SK-N-SH treated with all-trans-retinoic acid at 6 μM for 48 hours (cell line): Measurements from ENCODE around the gene KRT7.

ENCODE experiments used
- ATAC-seq: fragments of 200-7000 bp; cut with Tn5 transposase; 3 replicates; pipeline ENCODE4 v1.9.1; 2020; ENCODE audit warnings: mild to moderate bottlenecking, moderate library complexity
- ARNTL ChIP-seq: fragments of 450-650 bp; formaldehyde crosslinking; IDR thresholded peaks from 2 replicates; pipeline ENCODE4 v1.5.0; 2020; ENCODE audit warnings: low read depth, mild to moderate bottlenecking, moderate library complexity, borderline replicate concordance
- BACH2 ChIP-seq: fragments of 250-450 bp; sonication (Bioruptor Pico); IDR thresholded peaks from 2 replicates; pipeline ENCODE4 v1.9.0; 2021; ENCODE audit warnings: mild to moderate bottlenecking, borderline replicate concordance
- CREB5 ChIP-seq: fragments of 250-450 bp; sonication (Bioruptor Pico); IDR thresholded peaks from 2 replicates; pipeline ENCODE4 v1.5.1; 2020; ENCODE audit warnings: low read depth, mild to moderate bottlenecking, moderate library complexity
- CSRNP3 ChIP-seq: fragments of 250-450 bp; sonication (Bioruptor Pico); IDR thresholded peaks from 2 replicates; pipeline ENCODE4 v1.5.1; 2021; ENCODE audit warnings: mild to moderate bottlenecking, moderate library complexity
- ESRRG ChIP-seq: fragments of 250-450 bp; sonication (Bioruptor Pico); IDR thresholded peaks from 2 replicates; pipeline ENCODE4 v1.6.1; 2021; ENCODE audit warnings: mild to moderate bottlenecking
- GLIS3 ChIP-seq: fragments of 250-450 bp; sonication (Bioruptor Pico); IDR thresholded peaks from 2 replicates; pipeline ENCODE4 v1.5.0; 2020; ENCODE audit warnings: mild to moderate bottlenecking, moderate library complexity
- ISL1 ChIP-seq: fragments of 250-450 bp; sonication (Bioruptor Pico); IDR thresholded peaks from 2 replicates; pipeline ENCODE4 v2.1.2; 2022; ENCODE audit warnings: mild to moderate bottlenecking, moderate library complexity
- OSR1 ChIP-seq: fragments of 250-450 bp; sonication (Bioruptor Pico); IDR thresholded peaks from 2 replicates; pipeline ENCODE4 v1.8.0; 2022; ENCODE audit warnings: moderate library complexity, mild to moderate bottlenecking, inconsistent platforms
- PATZ1 ChIP-seq: fragments of 250-450 bp; sonication (Bioruptor Pico); IDR thresholded peaks from 2 replicates; pipeline ENCODE4 v1.8.0; 2020; ENCODE audit warnings: mild to moderate bottlenecking, moderate library complexity, borderline replicate concordance
- POU6F1 ChIP-seq: fragments of 250-450 bp; sonication (Bioruptor Pico); IDR thresholded peaks from 2 replicates; pipeline ENCODE4 v1.8.0; 2021; ENCODE audit warnings: low read depth, mild to moderate bottlenecking, moderate library complexity, borderline replicate concordance
- PPARA ChIP-seq: fragments of 250-450 bp; sonication (Bioruptor Pico); IDR thresholded peaks from 2 replicates; pipeline ENCODE4 v1.5.0; 2020; ENCODE audit warnings: mild to moderate bottlenecking, borderline replicate concordance
- RARB ChIP-seq: fragments of 250-450 bp; sonication (Bioruptor Pico); IDR thresholded peaks from 2 replicates; pipeline ENCODE4 v1.8.0; 2021; ENCODE audit warnings: mild to moderate bottlenecking, moderate library complexity
- SNAI2 ChIP-seq: fragments of 250-450 bp; sonication (Bioruptor Pico); IDR thresholded peaks from 2 replicates; pipeline ENCODE4 v1.5.0; 2020; ENCODE audit warnings: mild to moderate bottlenecking, moderate library complexity
- TOX ChIP-seq: fragments of 250-450 bp; sonication (Bioruptor Pico); IDR thresholded peaks from 2 replicates; pipeline ENCODE4 v1.8.0; 2021; ENCODE audit warnings: mild to moderate bottlenecking, moderate library complexity, borderline replicate concordance
- TSHZ2 ChIP-seq: fragments of 250-450 bp; sonication (Bioruptor Pico); IDR thresholded peaks from 2 replicates; pipeline ENCODE4 v1.5.0; 2020; ENCODE audit warnings: mild to moderate bottlenecking, moderate library complexity
- ZC3H10 ChIP-seq: fragments of 250-450 bp; sonication (Bioruptor Pico); IDR thresholded peaks from 2 replicates; pipeline ENCODE4 v1.5.1; 2021; ENCODE audit warnings: mild to moderate bottlenecking, moderate library complexity
- ZFP30 ChIP-seq: fragments of 450-650 bp; formaldehyde crosslinking; IDR thresholded peaks from 2 replicates; pipeline ENCODE4 v1.5.0; 2022; ENCODE audit warnings: mild to moderate bottlenecking, moderate library complexity
- ZNF565 ChIP-seq: fragments of 450-650 bp; formaldehyde crosslinking; conservative IDR thresholded peaks from 2 replicates; pipeline ENCODE4 v1.5.0; 2020; ENCODE audit warnings: low read depth, mild to moderate bottlenecking, moderate library complexity
- ZNF70 ChIP-seq: fragments of 450-650 bp; formaldehyde crosslinking; IDR thresholded peaks from 2 replicates; pipeline ENCODE4 v1.5.0; 2020; ENCODE audit warnings: mild to moderate bottlenecking, moderate library complexity
- ZNF8 ChIP-seq: fragments of 450-650 bp; formaldehyde crosslinking; IDR thresholded peaks from 2 replicates; pipeline ENCODE4 v1.5.0; 2020; ENCODE audit warnings: mild to moderate bottlenecking, moderate library complexity

KRT7 gene

GRCh38 chr12:52220477-52220876, 12.6 kb upstream of the KRT7 start:
- ATAC-seq, result no peak

GRCh38 chr12:52221070-52221781, 11.8 kb upstream of the KRT7 start:
- no peak for ATAC-seq
- TF ChIP-seq GLIS3 (CRISPR knock-in tag) (no peak), ZNF565 (CRISPR knock-in tag) (no peak), TSHZ2 (CRISPR knock-in tag) (no peak), RARB (CRISPR knock-in tag) (no peak), SNAI2 (no peak), PATZ1 (CRISPR knock-in tag) (no peak), ZFP30 (CRISPR knock-in tag) (no peak), ZC3H10 (CRISPR knock-in tag) (no peak), TOX (CRISPR knock-in tag) (no peak), PPARA (CRISPR knock-in tag) (no peak), POU6F1 (CRISPR knock-in tag) (no peak), BACH2 (CRISPR knock-in tag) (no peak), CREB5 (CRISPR knock-in tag) (no peak), ARNTL (no peak), CSRNP3 (CRISPR knock-in tag) (no peak), OSR1 (CRISPR knock-in tag) (no peak), ZNF70 (CRISPR knock-in tag) (no peak), ZNF8 (CRISPR knock-in tag) (no peak), ISL1 (CRISPR knock-in tag) (no peak), ESRRG (CRISPR knock-in tag) (no peak)

More at GRCh38 chr12:52220477-52220876, 12.6 kb upstream of the KRT7 start:
- TF ChIP-seq PATZ1 (CRISPR knock-in tag) (no peak), SNAI2 (no peak)
